Liver (tissue), 3 donors: ENCODE data around the gene SCN8A.

Experiments used
- ATF3 ChIP-seq: IDR thresholded peaks from 2 replicates; pipeline ENCODE4 v1.6.1; 2016; ENCODE audit warnings: antibody characterized with exemption
- CTCF ChIP-seq: fragments of 150-350 bp; IDR thresholded peaks from 2 replicates; pipeline ENCODE4 v1.5.1; 2017; ENCODE audit warnings: improper control_type of control experiment, low read depth, low read length; ENCODE audit not compliant: missing input control
- FOXA1 ChIP-seq: IDR thresholded peaks from 2 replicates; pipeline ENCODE4 v1.6.1; 2016; ENCODE audit warnings: antibody characterized with exemption
- GABPA ChIP-seq, 2 donors: IDR thresholded peaks in 1 of 2; conservative IDR thresholded peaks in 1 of 2; 2 replicates each; pipeline ENCODE4 v1.6.1; 2016; ENCODE audit warnings: antibody characterized with exemption in 2 of 2, mild to moderate bottlenecking in 1 of 2, moderate library complexity in 1 of 2
- HNF4A ChIP-seq, 2 donors: conservative IDR thresholded peaks; 2 replicates each; pipeline ENCODE4 v1.6.1; 2016; ENCODE audit warnings: antibody characterized with exemption in 2 of 2, mild to moderate bottlenecking in 2 of 2
- HNF4G ChIP-seq: IDR thresholded peaks from 2 replicates; pipeline ENCODE4 v1.6.1; 2016; ENCODE audit warnings: antibody characterized with exemption
- JUND ChIP-seq, 2 donors: IDR thresholded peaks; 2 replicates each; pipeline ENCODE4 v1.6.1; 2016; ENCODE audit warnings: antibody characterized with exemption in 2 of 2
- MAX ChIP-seq: IDR thresholded peaks from 2 replicates; pipeline ENCODE4 v1.6.1; 2016; ENCODE audit warnings: antibody characterized with exemption
- RAD21 ChIP-seq, 2 donors: IDR thresholded peaks; 2 replicates each; pipeline ENCODE4 v1.6.1; 2016; ENCODE audit warnings: antibody characterized with exemption in 2 of 2, mild to moderate bottlenecking in 2 of 2
- REST ChIP-seq: IDR thresholded peaks from 2 replicates; pipeline ENCODE4 v1.6.1; 2016; ENCODE audit warnings: antibody characterized with exemption, mild to moderate bottlenecking
- SP1 ChIP-seq: IDR thresholded peaks from 2 replicates; pipeline ENCODE4 v1.6.1; 2018; ENCODE audit warnings: antibody characterized with exemption, mild to moderate bottlenecking
- TAF1 ChIP-seq: conservative IDR thresholded peaks from 2 replicates; pipeline ENCODE4 v1.6.1; 2016; ENCODE audit warnings: antibody characterized with exemption, mild to moderate bottlenecking
- YY1 ChIP-seq: IDR thresholded peaks from 2 replicates; pipeline ENCODE4 v1.6.1; 2016; ENCODE audit warnings: antibody characterized with exemption, mild to moderate bottlenecking
- ZBTB33 ChIP-seq: IDR thresholded peaks from 2 replicates; pipeline ENCODE4 v1.6.1; 2016; ENCODE audit warnings: antibody characterized with exemption
- donor health status: healthy.
- donor health status: healthy.

- TF ChIP-seq CTCF (no peak), HNF4A (conservative IDR thresholded peaks at IDR 0.05) (peak in 1 of 2 donors; percentile 5), YY1 (peak; percentile 14), SP1 (peak; percentile 27), GABPA (IDR thresholded peaks at IDR 0.05 in 1 of 2, conservative IDR thresholded peaks at IDR 0.05 in 1 of 2) (peak in 1 of 2 donors; percentile 3), MAX (no peak), TAF1 (no peak), REST (peak; percentile 10), ATF3 (no peak), ZBTB33 (no peak), JUND (IDR thresholded peaks at IDR 0.05) (no peak), FOXA1 (no peak), RAD21 (IDR thresholded peaks at IDR 0.05) (no peak), HNF4G (no peak)
These were observed 84.2 kb downstream of the SCN8A start for GRCh38 chr12:51675071-51675803.
